GM12878 (cell line): ENCODE measurements around the gene OR12D1. TPM values are rescaled to one million over a fixed set of nuclear protein-coding genes. Genes with fewer than 3 reads are reported as not detected.

Experiments
- ATAC-seq: fragments of 200-7000 bp; cut with Tn5 transposase; 3 replicates; pipeline ENCODE4 v1.9.1; 2020; ENCODE audit warnings: mild to moderate bottlenecking, moderate library complexity
- BruUV-seq: library from RNA; stranded (reverse); fragments of 400-500 nt; replicated peaks from 2 replicates; lab custom pipeline; 2021; lab: Mats Ljungman, UMichigan
- CTCF ChIA-PET: fragments of 300-600 bp; sonication (Branson Sonifier 250); formaldehyde crosslinking; extraction: SDS; loops from one replicate; lab custom pipeline; 2021; ENCODE audit warnings: inconsistent platforms; lab: Yijun Ruan, JAX
- POLR2A ChIA-PET: fragments of 350-600 bp; formaldehyde crosslinking; extraction: SDS; loops from one replicate; lab custom pipeline; 2021; ENCODE audit warnings: inconsistent platforms; lab: Charles Lee
- RAD21 ChIA-PET: fragments of 300-600 bp; sonication (Branson Sonifier 250); formaldehyde crosslinking; loops from one replicate; lab custom pipeline; 2023; ENCODE audit warnings: antibody characterized with exemption; ENCODE audit not compliant: unreplicated experiment; lab: Charles Lee
- SMC1A ChIA-PET: fragments of 300-600 bp; sonication (Branson Sonifier 250); formaldehyde crosslinking; loops from one replicate; lab custom pipeline; 2023; ENCODE audit not compliant: unreplicated experiment, uncharacterized antibody; lab: Charles Lee
- DNase-seq: peaks from one replicate; pipeline ENCODE4 v3.0.0-alpha.2; 2011; ENCODE audit warnings: low read depth, low spot score
- FAIRE-seq: peaks from 3 replicates; lab custom pipeline; 2011; peaks lifted over from hg19 to GRCh38; lab: Jason Lieb, UNC
- H2AFZ ChIP-seq: 2 replicates; pipeline ENCODE4 v1.6.0; 2011; ENCODE audit warnings: low read depth, low read length, control low read depth; ENCODE audit not compliant: control insufficient read depth
- H3K27ac ChIP-seq: 2 replicates; pipeline ENCODE4 v1.5.1; 2011; ENCODE audit warnings: control low read depth; ENCODE audit not compliant: control insufficient read depth, insufficient read depth
- H3K27me3 ChIP-seq, 2 experiments: replicated peaks in 1 of 2; 2 replicates each; pipeline versions ENCODE4 v1.6.0 to v1.6.1; 2011; ENCODE audit warnings: low read length in 1 of 2; ENCODE audit not compliant: control insufficient read depth in 2 of 2, insufficient read depth in 2 of 2
- H3K36me3 ChIP-seq, 2 experiments: 2 replicates each; pipeline ENCODE4 v1.5.1; 2011; ENCODE audit warnings: low read length in 1 of 2; ENCODE audit not compliant: control insufficient read depth in 2 of 2, insufficient read depth in 2 of 2
- H3K4me1 ChIP-seq: 2 replicates; pipeline ENCODE4 v1.6.1; 2011; ENCODE audit warnings: mild to moderate bottlenecking, low read length, moderate library complexity, mixed read lengths; ENCODE audit not compliant: control insufficient read depth, insufficient read depth
- H3K4me2 ChIP-seq: 2 replicates; pipeline ENCODE4 v1.6.0; 2011; ENCODE audit warnings: control low read depth; ENCODE audit not compliant: control insufficient read depth, insufficient read depth
- H3K4me3 ChIP-seq: fragments of 200-600 bp; sonication (generic); 2 replicates; pipeline ENCODE4 v1.5.1; 2016
- H3K79me2 ChIP-seq: 2 replicates; pipeline ENCODE4 v1.6.0; 2011; ENCODE audit warnings: low read length; ENCODE audit not compliant: control insufficient read depth, insufficient read depth
- H3K9ac ChIP-seq: 2 replicates; pipeline ENCODE4 v1.8.0; 2011; ENCODE audit warnings: low read length, control low read depth, mixed read lengths; ENCODE audit not compliant: control insufficient read depth, insufficient read depth
- H3K9me3 ChIP-seq: replicated peaks from 3 replicates; pipeline ENCODE4 v1.5.1; 2011; ENCODE audit warnings: mild to moderate bottlenecking, low read length; ENCODE audit not compliant: control insufficient read depth, insufficient read depth
- H4K20me1 ChIP-seq: 2 replicates; pipeline ENCODE4 v1.6.0; 2011; ENCODE audit not compliant: control insufficient read depth, insufficient read depth
- CHD2 ChIP-seq: IDR thresholded peaks from 2 replicates; pipeline ENCODE4 v1.6.1; 2011; ENCODE audit warnings: low read depth, low read length, improper control_type of control experiment, borderline replicate concordance
- CREM ChIP-seq: IDR thresholded peaks from 2 replicates; pipeline ENCODE4 v1.6.1; 2014; ENCODE audit warnings: antibody characterized with exemption, low read depth
- ETV6 ChIP-seq, 2 experiments: fragments of 450-650 bp in 1 of 2; IDR thresholded peaks in 1 of 2; conservative IDR thresholded peaks in 1 of 2; 2 replicates each; pipeline ENCODE4 v1.6.1; 2014; ENCODE audit warnings: antibody characterized with exemption in 1 of 2, borderline replicate concordance in 1 of 2, low read depth in 1 of 2, mild to moderate bottlenecking in 1 of 2, moderate library complexity in 1 of 2
- EZH2 ChIP-seq: IDR thresholded peaks from 2 replicates; pipeline ENCODE4 v1.6.1; 2012; ENCODE audit warnings: low read depth, mild to moderate bottlenecking, control low read depth, inconsistent platforms, low read length, borderline replicate concordance; ENCODE audit not compliant: control insufficient read depth
- MYB ChIP-seq: fragments of 150-350 bp; IDR thresholded peaks from 2 replicates; pipeline ENCODE4 v1.6.1; 2014; ENCODE audit warnings: mild to moderate bottlenecking, low read depth, low read length, borderline replicate concordance
- NR2C1 ChIP-seq: fragments of 450-650 bp; IDR thresholded peaks from 2 replicates; pipeline ENCODE4 v1.6.1; 2017; ENCODE audit warnings: antibody characterized with exemption, mild to moderate bottlenecking, moderate library complexity
- REST ChIP-seq: IDR thresholded peaks from 2 replicates; pipeline ENCODE4 v1.6.1; 2012; ENCODE audit warnings: mild to moderate bottlenecking, low read depth, low read length
- SMAD1 ChIP-seq: fragments of 450-650 bp; IDR thresholded peaks from 2 replicates; pipeline ENCODE4 v1.6.1; 2018; ENCODE audit warnings: mild to moderate bottlenecking, low read depth; ENCODE audit not compliant: partially characterized antibody
- SP1 ChIP-seq: IDR thresholded peaks from one replicate; pipeline ENCODE4 v1.6.1; 2011; ENCODE audit warnings: low read depth, low read length
- WGBS: methylation state at CpG from one replicate; pipeline ENCODE4 v1.1.6; 2016; ENCODE audit warnings: low lambda C conversion rate; ENCODE audit not compliant: insufficient replicate concordance, insufficient coverage; ENCODE audit errors: missing lambda C conversion rate; 5-methylcytosine and 5-hydroxymethylcytosine counted together
- in situ Hi-C: fragments of 300-500 bp; cut with MboI; formaldehyde crosslinking; loops from 9 replicates; pipeline ENCODE4 v1.14.3; 2018; ENCODE audit warnings: mixed read lengths
- intact Hi-C: fragments of 100-400 bp; cut with micrococcal nuclease; formaldehyde crosslinking; loops from one replicate; pipeline ENCODE4 v1.14.2; 2022; ENCODE audit not compliant: unreplicated experiment
- polyA plus RNA-seq, 11 experiments: library from polyadenylated mRNA; depleted of rRNA in 4 of 11; unstranded in 6 of 11; stranded (reverse) in 5 of 11; fragments of >200 nt; fragmentation: Nextera tagmentation in 4 of 11; fragmentation: Illumina TruSeq in 1 of 11; extraction: Ambion mirVana in 4 of 11; extraction: Trizol in 1 of 11; gene quantifications; 1 replicate in 1 of 11; 2 replicates in 10 of 11; pipeline versions ENCODE4 v1.2.1 to v1.2.3, GENCODE V29; 2011 to 2016; ENCODE audit warnings: inconsistent platforms in 2 of 11, missing spikeins in 2 of 11, low read depth in 1 of 11
- total RNA-seq, 4 experiments: library from RNA; depleted of rRNA in 3 of 4; stranded (reverse); fragments of >200 nt in 3 of 4; fragmentation: Illumina TruSeq in 1 of 4; extraction: Trizol in 1 of 4; gene quantifications; 2 replicates each; pipeline versions ENCODE4 v1.2.1 to v1.2.3, GENCODE V29; 2013 to 2021
- TF ChIP-seq, protein P1 (sequence below): fragments of 450-650 bp; IDR thresholded peaks from 2 replicates; pipeline ENCODE4 v1.6.1; 2018; ENCODE audit warnings: borderline replicate concordance, mild to moderate bottlenecking; ENCODE audit not compliant: partially characterized antibody

The OR12D1 gene
- total and polyA plus RNA-seq, 10 of the 15 experiments (the other 5 are each of a cell fraction or from before 2014, with no cell fraction given) = not detected

- DNase-seq (no peak), ATAC-seq (no peak), FAIRE-seq (no peak)
- H4K20me1 ChIP-seq = no peaks in the 10 kb centered on the region
- no peaks in the 10 kb centered on the region; a peak in 1 of 4 replicates for H3K27me3 ChIP-seq
- H3K36me3 ChIP-seq = no peaks in the 10 kb centered on the region
- no peak overlapping the region for H3K4me2 ChIP-seq
- H3K4me1 ChIP-seq = no peaks in the 10 kb centered on the region
- CTCF ChIA-PET = no interaction called here
- no peak overlapping the region for H3K9ac ChIP-seq
- intact Hi-C loops = no loop called here
- POLR2A ChIA-PET = interaction anchor here (0.7 kb wide), 1 partner anchor 497 kb away, joined by 3 read pairs; no protein-coding TSS in a partner anchor
- no peak overlapping the region for H3K27ac ChIP-seq
- SMC1A ChIA-PET = no interaction called here
- H3K4me3 ChIP-seq = no peak overlapping the region
- TF ChIP-seq EZH2 (no peak), MYB (no peak), CREM (no peak), NR2C1 (no peak), ETV6 (conservative IDR thresholded peaks at IDR 0.05 in 1 of 2, IDR thresholded peaks at IDR 0.05 in 1 of 2; ENCODE audit: borderline replicate concordance in 1 of 2, low read depth in 1 of 2) (no peak)
- H3K9me3 ChIP-seq = no peaks in the 10 kb centered on the region; the same call in 2 of the 3 replicates
- H3K79me2 ChIP-seq = no peaks in the 10 kb centered on the region
- in situ Hi-C loops = no loop called here
- no TSS peak for BruUV-seq
- WGBS = no CpG with 5 or more reads among the region's 1 CpG
- no peak overlapping the region for H2AFZ ChIP-seq
- RAD21 ChIA-PET = no interaction called here
Observed at GRCh38 chr6:29447670-29448069, 32.9 kb downstream of the OR12D1 start.

DNA sequence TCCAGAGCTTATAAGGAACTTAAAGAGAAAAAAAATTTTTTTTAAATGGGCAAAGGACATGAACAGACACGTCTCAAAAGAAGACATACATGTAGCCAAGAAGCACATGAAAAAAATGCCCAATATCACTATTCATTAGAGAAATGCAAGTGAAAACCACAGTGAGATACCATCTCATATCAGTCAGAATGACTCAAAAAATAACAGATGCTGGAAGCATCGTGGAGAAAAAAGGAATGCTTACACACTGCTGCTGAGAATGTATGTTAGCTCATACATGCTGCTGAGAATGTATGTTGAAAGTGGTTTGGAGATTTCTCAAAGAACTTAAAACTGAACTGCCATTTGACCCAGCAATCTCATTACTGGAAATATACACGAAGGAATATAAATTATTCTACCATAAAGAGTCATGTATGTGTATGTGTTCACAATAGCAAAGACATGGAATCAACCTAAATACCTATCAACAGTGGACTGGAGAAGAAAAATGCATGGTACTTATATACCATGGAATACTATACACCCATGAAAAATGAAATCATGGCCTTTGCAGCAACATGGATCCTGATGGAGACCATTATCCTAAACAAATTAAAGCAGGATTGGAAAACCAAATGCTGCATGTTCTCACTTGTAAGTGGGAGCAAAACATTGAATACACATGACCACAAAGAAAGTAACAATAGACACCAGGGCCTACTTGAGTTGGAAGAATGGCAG is 36.9 kb downstream of the OR12D1 start:
- DNase-seq (no peak), ATAC-seq (no peak), FAIRE-seq (no peak)
- in situ Hi-C loops (no loop called here), intact Hi-C loops (no loop called here)
- H3K4me2 ChIP-seq = no peak overlapping the region
- no peaks in the 10 kb centered on the region for H3K27me3 ChIP-seq
- POLR2A ChIA-PET = no interaction called here
- SMC1A ChIA-PET = interaction anchor here (0.6 kb wide), 1 partner anchor 570 kb away, joined by 3 read pairs; no protein-coding TSS in a partner anchor
- H3K27ac ChIP-seq = no peak overlapping the region
- RAD21 ChIA-PET = no interaction called here
- H3K36me3 ChIP-seq = no peaks in the 10 kb centered on the region
- H2AFZ ChIP-seq = no peak overlapping the region
- no peak overlapping the region for H3K4me3 ChIP-seq
- BruUV-seq = no TSS peak
- no peak overlapping the region for H3K9ac ChIP-seq
- no peaks in the 10 kb centered on the region for H3K79me2 ChIP-seq
- H4K20me1 ChIP-seq = no peaks in the 10 kb centered on the region
- WGBS = 16% methylated on average over 3 of the region's 3 CpGs
- no peaks in the 10 kb centered on the region for H3K4me1 ChIP-seq
- no peaks in the 10 kb centered on the region; the same call in 2 of the 3 replicates for H3K9me3 ChIP-seq
- CTCF ChIA-PET = interaction anchor here (1.1 kb wide), 1 partner anchor 59 kb away, joined by 3 read pairs; no protein-coding TSS in a partner anchor
- TF ChIP-seq, protein P1, sequence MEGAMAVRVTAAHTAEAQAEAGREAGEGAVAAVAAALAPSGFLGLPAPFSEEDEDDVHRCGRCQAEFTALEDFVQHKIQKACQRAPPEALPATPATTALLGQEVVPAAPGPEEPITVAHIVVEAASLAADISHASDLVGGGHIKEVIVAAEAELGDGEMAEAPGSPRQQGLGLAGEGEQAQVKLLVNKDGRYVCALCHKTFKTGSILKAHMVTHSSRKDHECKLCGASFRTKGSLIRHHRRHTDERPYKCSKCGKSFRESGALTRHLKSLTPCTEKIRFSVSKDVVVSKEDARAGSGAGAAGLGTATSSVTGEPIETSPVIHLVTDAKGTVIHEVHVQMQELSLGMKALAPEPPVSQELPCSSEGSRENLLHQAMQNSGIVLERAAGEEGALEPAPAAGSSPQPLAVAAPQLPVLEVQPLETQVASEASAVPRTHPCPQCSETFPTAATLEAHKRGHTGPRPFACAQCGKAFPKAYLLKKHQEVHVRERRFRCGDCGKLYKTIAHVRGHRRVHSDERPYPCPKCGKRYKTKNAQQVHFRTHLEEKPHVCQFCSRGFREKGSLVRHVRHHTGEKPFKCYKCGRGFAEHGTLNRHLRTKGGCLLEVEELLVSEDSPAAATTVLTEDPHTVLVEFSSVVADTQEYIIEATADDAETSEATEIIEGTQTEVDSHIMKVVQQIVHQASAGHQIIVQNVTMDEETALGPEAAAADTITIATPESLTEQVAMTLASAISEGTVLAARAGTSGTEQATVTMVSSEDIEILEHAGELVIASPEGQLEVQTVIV = no peak
- TF ChIP-seq SMAD1 = no peak
- no peak for TF ChIP-seq REST
- no peak for TF ChIP-seq CHD2
- no peak for TF ChIP-seq SP1
